Prostate gland (tissue), 2 donors: ENCODE results near the gene SHROOM3.

Source experiments
- POLR2A ChIP-seq: fragments of 450-650 bp; IDR thresholded peaks from one replicate; pipeline ENCODE4 v1.6.1; 2016; ENCODE audit warnings: antibody characterized with exemption, mild to moderate bottlenecking
- TF ChIP-seq, protein P1 (sequence below), 4 experiments: fragments of 200-600 bp in 2 of 4; fragments of 450-650 bp in 2 of 4; sonication (generic) in 2 of 4; IDR thresholded peaks; 1 replicate in 3 of 4; 2 replicates in 1 of 4; pipeline ENCODE4 v1.5.1; 2016 to 2019; ENCODE audit warnings: antibody characterized with exemption in 4 of 4, mild to moderate bottlenecking in 2 of 4, moderate library complexity in 2 of 4

DNA sequence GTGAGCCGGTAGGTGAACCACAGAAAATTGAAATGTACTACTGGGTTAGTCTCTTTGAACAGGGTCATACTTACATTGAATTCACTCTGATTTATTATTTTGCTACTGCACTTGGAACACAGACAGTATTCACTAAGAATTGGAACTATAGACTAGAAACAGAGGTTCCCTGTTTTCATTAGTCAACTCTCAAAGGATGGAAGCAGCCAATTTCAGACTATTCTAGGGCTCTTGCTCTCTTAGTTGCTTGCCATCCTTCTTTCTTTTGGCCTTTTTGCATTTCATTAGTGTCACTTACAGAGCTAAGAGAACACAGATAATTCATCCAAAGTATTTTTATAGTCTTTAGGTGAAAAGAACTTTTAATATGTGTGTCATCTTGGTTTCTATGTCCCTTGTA lies 52.6 kb downstream of the SHROOM3 start:
- TF ChIP-seq, protein P1, sequence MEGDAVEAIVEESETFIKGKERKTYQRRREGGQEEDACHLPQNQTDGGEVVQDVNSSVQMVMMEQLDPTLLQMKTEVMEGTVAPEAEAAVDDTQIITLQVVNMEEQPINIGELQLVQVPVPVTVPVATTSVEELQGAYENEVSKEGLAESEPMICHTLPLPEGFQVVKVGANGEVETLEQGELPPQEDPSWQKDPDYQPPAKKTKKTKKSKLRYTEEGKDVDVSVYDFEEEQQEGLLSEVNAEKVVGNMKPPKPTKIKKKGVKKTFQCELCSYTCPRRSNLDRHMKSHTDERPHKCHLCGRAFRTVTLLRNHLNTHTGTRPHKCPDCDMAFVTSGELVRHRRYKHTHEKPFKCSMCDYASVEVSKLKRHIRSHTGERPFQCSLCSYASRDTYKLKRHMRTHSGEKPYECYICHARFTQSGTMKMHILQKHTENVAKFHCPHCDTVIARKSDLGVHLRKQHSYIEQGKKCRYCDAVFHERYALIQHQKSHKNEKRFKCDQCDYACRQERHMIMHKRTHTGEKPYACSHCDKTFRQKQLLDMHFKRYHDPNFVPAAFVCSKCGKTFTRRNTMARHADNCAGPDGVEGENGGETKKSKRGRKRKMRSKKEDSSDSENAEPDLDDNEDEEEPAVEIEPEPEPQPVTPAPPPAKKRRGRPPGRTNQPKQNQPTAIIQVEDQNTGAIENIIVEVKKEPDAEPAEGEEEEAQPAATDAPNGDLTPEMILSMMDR (IDR thresholded peaks at IDR 0.05) = no peak
- no peak for TF ChIP-seq POLR2A
